ENCODE measurements around the gene OPN4. TPM values are rescaled to one million over a fixed set of nuclear protein-coding genes. Genes with fewer than 3 reads are reported as not detected.

Gene OPN4
- total RNA-seq, 4 donors from 2014 or later, result 0.34 TPM; not detected in 3

- H3K27me3 ChIP-seq, result no peaks in the 10 kb centered on the region
- no peak for TF ChIP-seq POLR2A (IDR thresholded peaks at IDR 0.05)
- no peak for TF ChIP-seq CTCF (IDR thresholded peaks at IDR 0.05)
- no peaks in the 10 kb centered on the region for H3K9me3 ChIP-seq
- H3K4me1 ChIP-seq, result peaks cover 10% of the 10 kb centered on the region
- 80% methylated on average over 15 of the region's 19 CpGs for WGBS
- no peak overlapping the region for H3K27ac ChIP-seq
- H3K4me3 ChIP-seq, result no peak overlapping the region
- no peaks in the 10 kb centered on the region for H3K36me3 ChIP-seq
- no peak for DNase-seq (ENCODE audit: low spot score in 2 of 2)
Measured at GRCh38 chr10:86662186-86663045, 8.1 kb downstream of the OPN4 start.

- WGBS, result 89% methylated on average over 5 of the region's 8 CpGs
- Histone ChIP-seq H3K36me3 (no peaks in the 10 kb centered on the region), H3K27me3 (no peaks in the 10 kb centered on the region)
Measured at GRCh38 chr10:86663046-86663345, 8.6 kb downstream of the OPN4 start.

GRCh38 chr10:86663576-86664339 lies 9.4 kb downstream of the OPN4 start:
- H3K27ac ChIP-seq, result no peak overlapping the region
- no peaks in the 10 kb centered on the region for H3K36me3 ChIP-seq
- TF ChIP-seq EP300 (IDR thresholded peaks at IDR 0.05), result no peak
- no peak for TF ChIP-seq CTCF (IDR thresholded peaks at IDR 0.05)
- TF ChIP-seq POLR2AphosphoS5 (IDR thresholded peaks at IDR 0.05), result no peak
- no peak for TF ChIP-seq POLR2A (IDR thresholded peaks at IDR 0.05)
- DNase-seq (ENCODE audit: low spot score in 2 of 2), result no peak
- no peaks in the 10 kb centered on the region for H3K9me3 ChIP-seq
- no peaks in the 10 kb centered on the region for H3K27me3 ChIP-seq
- H3K4me3 ChIP-seq, result no peak overlapping the region
- WGBS, result 82% methylated on average over 6 of the region's 10 CpGs
- H3K4me1 ChIP-seq, result peaks cover 10% of the 10 kb centered on the region

More at GRCh38 chr10:86663046-86663345, 8.6 kb downstream of the OPN4 start:
- no peaks in the 10 kb centered on the region for H3K9me3 ChIP-seq
- no peak for DNase-seq (ENCODE audit: low spot score in 2 of 2)
- TF ChIP-seq POLR2AphosphoS5 (IDR thresholded peaks at IDR 0.05) (no peak), CTCF (IDR thresholded peaks at IDR 0.05) (no peak), EP300 (IDR thresholded peaks at IDR 0.05) (no peak), POLR2A (IDR thresholded peaks at IDR 0.05) (no peak)
- no peak overlapping the region for H3K27ac ChIP-seq
- no peak overlapping the region for H3K4me3 ChIP-seq
- peaks cover 10% of the 10 kb centered on the region for H3K4me1 ChIP-seq

- peaks cover 10% of the 10 kb centered on the region for H3K4me1 ChIP-seq
- no peaks in the 10 kb centered on the region for H3K9me3 ChIP-seq
- no peak for TF ChIP-seq POLR2AphosphoS5 (IDR thresholded peaks at IDR 0.05)
- no peak for TF ChIP-seq CTCF (IDR thresholded peaks at IDR 0.05)
- no peak for TF ChIP-seq POLR2A (IDR thresholded peaks at IDR 0.05)
- no peak for TF ChIP-seq EP300 (IDR thresholded peaks at IDR 0.05)
- no peak overlapping the region for H3K27ac ChIP-seq
- H3K4me3 ChIP-seq, result no peak overlapping the region
- 55% methylated on average over 10 of the region's 13 CpGs for WGBS
- DNase-seq (ENCODE audit: low spot score in 2 of 2), result no peak
- no peaks in the 10 kb centered on the region for H3K36me3 ChIP-seq
- no peaks in the 10 kb centered on the region for H3K27me3 ChIP-seq
Measured at GRCh38 chr10:86664341-86665217, 10.2 kb downstream of the OPN4 start.
